Stimulated activated CD4-positive, alpha-beta T cell treated with anti-CD3 and anti-CD28 coated beads, TNF-alpha, amount 100 ng/mL, for 1 hour (primary cell): ENCODE results near the gene AAR2.

Experiments
- DNase-seq, 3 donors: peaks; one replicate each; pipeline ENCODE4 v3.0.0-alpha.2; 2020; ENCODE audit warnings: low read depth in 3 of 3, low spot score in 1 of 3

Gene AAR2, protein sequence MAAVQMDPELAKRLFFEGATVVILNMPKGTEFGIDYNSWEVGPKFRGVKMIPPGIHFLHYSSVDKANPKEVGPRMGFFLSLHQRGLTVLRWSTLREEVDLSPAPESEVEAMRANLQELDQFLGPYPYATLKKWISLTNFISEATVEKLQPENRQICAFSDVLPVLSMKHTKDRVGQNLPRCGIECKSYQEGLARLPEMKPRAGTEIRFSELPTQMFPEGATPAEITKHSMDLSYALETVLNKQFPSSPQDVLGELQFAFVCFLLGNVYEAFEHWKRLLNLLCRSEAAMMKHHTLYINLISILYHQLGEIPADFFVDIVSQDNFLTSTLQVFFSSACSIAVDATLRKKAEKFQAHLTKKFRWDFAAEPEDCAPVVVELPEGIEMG

DNA sequence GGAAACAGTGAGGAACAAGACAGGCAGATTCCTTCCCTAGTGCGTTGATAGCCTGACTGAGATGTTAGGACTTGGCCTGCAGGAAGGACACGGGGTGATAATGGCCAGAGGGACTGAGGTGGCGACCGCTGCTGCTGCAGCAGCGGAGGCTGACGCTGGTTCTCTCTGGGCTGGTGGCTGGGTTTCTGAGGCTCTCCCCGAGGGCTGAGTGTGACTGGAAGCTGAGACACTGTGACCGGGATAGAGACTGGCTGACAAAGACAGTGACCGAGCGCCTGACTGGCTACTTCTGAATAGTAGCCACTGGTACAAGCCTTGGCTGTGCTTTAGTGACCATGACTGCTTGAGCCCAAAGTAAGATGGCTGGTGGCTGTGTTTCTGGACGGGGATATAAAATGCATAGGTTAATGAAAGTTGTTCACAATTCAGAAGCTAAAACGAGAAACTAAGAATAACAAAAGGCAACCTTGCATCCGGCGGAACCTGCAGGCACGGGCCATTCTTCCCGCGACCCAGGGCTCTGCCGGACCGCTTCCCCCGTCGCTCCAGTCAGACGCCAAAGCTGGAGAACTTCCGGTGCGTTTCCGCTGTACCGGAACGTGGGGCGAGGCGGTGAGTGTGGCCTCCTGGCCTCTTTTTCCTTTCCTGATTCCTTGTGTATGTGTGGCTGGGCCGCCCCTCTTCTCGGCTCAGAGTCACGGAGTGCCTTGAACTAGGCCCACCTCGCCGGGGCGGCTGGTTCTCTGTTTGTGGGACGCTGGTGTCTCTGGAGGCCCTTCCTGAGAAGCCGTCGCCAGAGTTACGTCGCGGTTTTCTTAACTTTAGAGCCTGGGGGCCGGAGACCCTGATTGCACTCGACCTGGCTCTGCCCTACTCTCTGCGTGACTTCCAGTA, at the start of gene AAR2:
Gene AAR2 (plus strand): TSS at position 587 of the 894 bp plus-strand sequence. CDS start 3,391 bp downstream, outside the sequence.
- DNase-seq: peak; percentile 23 to 73 (median 50)

DNA sequence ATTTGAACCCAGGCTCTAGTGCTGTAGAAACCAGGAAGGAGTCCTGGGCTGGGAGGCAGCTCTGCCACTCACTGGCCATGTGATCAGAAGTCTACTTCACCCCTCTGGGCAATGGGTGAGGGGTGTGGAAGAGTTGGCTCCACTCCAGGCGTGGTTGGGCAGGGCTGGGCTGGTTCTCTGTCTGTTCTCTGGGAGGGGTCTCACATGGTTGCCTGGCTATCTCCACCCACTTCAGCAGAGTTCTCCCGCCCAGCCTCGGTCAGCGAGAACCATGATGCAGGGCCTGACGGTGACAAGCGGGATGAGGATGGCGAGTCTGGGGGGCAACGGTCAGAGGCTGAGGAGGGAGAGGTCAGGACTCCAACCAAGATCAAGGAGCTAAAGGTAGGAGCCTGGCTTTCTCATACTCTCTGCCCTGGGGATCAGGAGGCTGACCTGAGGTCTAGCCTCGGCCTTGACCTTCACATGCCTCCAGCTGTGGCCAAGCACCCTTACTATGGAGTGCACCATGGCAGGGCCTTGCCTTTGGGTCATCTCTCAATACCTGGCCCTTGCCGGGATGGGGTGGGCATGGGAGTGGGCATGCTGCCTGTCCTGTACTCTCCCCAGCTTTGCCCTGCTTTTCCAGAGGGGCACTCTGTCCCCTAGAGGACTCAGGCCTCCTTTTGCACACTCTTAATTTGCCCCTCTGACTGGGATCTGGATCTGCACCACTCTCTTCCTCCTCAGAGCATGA, 42.1 kb upstream of the AAR2 start:
- DNase-seq: no peak

DNA sequence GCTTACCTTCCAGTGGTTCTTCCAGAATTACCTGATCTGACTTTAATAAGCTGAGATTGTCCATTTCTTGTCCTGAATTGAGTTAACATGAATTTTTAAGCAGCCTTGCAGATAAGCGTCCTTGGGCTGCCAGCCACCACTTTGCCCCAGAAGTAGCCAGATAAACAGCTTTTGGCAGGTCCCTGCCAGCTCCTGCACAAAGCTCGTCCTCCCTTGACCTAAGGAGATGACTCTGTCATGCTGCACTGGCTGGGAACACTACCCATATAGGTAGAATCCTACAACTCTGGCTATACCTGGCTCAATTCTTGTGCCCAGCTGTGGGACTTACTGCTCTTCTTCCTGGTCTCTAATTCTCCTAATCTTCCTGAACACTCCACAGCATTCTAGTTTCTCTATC, 39.6 kb upstream of the AAR2 start:
- DNase-seq: no peak

DNA sequence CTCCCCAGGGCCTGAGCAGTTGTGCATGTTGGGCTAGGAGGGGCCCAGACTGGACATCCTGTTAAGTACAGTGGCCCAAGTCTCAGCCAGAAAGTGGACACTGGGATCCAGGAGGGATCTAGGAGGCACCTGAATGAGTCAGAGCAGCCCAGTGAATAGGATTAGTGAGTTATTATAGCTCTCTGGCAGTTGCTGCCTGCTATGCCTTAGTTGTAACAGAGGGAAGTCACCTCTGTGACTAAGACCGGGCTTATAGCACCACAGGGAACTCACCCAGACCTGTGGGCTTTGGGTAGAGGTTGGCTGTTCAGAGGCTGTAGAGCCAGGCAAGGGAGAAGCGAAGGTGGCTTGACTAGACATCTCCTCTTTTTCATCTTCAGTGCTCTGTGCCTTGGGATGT, 39.0 kb upstream of the AAR2 start:
- no peak for DNase-seq

DNA sequence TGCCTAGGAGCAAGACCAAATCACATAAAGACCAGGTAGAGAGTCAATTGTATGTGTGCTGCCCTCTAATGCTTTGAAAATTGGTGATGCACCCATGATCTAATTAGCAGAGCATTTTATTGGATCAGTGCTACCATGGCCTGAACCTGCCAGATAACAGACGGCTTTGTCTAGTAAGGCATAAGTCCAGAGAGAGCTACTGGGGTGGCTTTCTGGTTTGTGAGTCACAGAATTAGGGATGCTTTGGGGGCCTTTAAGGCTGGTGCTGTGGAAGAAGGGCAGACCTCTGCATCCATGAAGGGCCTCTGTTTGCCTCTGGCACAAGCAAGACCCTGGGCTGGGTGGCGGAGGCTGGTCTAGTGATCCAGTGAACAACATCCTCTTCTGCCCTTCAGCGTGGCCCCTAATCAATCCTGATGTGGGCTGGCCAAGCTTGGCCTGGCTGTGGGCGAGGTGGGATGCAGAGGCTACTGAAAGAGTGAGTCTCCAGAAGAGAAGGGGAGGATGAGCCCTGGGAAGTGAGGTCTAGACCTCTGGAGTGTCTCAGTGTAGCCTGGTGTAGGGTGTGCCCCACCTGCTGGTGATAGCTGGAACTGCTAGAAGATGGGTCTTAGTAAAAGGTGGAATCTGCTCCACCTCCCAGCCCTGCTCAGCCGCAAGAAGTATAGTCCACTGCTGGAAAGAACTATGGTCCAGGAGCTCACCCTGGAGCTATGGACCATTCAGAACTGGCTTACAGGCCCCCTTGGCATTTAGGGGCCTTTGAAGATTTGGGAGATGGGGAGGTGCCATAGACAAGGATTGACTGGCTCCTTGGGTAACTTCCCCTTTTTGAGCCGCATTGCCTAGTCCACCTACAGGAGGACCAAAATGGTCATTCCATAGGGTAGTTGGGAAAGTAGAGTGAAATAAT, 36.7 kb upstream of the AAR2 start:
- DNase-seq: peak; percentile 25 to 68 (median 56)

DNA sequence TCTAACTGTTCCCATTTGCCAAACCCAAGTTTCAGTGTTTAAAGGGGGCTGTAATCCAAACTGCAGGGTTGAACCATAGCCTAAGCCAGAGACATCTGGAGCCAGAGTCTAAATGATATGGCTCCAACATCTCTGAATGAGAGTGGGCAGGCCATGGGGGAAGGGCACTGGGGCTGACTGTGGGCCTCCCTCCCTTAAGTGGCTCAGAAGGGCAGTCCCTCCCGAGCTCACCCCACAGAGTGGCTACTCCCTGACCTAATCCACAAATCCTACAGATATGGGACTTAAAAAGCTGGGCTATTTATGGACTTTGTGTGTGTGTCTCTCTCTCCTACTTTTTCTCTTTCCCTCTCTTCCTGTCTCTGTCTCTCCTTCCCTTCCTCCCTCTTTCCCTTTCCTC, 35.8 kb upstream of the AAR2 start:
- no peak for DNase-seq

DNA sequence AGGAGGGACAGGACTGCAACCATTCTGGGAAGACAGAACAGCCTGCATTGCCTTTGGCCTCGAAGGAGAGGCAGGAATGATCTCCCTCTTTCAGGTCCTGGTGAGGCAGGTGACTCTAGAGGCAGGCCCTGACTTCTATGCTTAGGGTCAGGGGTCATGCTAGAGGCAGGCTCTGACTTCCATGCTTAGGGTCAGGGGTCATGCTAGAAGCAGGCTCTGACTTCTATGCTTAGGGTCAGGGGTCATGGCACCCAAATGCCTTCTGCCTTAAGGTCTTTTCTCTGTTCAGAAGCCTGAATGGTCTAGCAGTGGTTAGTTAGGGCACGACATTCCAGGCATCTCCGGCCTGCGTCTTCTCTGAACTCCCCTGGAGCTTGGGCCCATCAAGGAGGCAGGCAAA, 35.1 kb upstream of the AAR2 start:
- DNase-seq: no peak

DNA sequence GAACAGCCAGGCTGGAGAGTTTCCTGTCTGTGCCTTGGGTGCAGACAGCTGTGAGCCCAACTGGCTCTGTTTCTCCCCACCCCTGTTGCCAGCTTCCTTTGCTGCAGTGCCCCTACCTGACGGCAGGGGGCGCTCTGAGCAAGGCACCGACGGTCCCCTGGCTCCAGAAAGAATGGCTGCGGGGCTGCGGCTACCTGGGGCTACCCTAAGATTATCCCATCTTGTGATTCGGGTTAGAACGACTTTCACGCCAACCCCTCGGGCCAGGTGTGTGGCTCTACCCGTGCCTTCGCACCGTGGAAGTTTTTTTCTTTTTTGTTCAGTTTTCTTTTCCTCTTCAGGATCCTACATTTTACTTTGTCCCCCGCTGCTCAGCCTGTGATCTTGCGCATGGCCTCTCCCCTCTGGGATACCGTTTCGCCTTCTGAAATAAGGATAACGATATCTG, 33.4 kb upstream of the AAR2 start:
- peak; percentile 40 to 79 (median 50) for DNase-seq

DNA sequence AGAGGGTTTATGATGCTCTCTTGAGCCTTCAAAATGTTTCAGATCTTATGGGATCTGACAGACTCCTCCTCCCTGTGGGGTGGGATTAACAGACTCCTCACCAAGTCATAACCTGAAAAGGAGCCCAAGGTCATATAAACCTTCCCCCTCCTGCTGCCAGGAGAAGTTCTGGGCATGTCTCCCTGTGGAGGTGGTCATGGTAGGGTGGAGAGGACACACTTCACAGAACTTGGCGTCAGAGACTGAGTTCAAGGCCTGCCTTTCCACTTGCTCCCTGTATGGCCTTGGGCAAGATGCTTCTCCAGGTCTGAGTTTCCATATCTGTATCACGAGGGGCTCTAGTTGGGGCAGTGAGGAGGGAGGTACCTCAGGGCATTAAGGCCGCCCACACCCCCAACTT, 32.4 kb upstream of the AAR2 start:
- no peak for DNase-seq

DNA sequence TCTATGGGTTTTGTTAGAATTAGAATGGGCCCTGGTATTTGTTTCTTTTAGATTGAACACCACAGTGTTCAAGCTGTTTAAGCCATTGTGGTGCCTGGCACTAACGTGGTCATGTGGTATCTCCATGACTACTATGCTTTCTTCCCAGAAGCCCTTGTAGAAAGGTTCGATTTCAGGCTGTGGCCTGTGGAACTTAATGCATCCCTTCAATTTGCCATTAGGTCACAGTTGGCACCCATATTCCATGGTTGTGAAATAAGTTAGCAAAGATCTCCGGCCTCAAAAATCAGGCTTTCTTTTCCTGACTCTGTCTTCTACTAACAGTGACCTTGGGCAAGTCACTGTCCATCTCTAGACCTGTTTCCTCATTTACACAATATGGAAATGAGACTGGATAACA, 31.3 kb upstream of the AAR2 start:
- DNase-seq: no peak

DNA sequence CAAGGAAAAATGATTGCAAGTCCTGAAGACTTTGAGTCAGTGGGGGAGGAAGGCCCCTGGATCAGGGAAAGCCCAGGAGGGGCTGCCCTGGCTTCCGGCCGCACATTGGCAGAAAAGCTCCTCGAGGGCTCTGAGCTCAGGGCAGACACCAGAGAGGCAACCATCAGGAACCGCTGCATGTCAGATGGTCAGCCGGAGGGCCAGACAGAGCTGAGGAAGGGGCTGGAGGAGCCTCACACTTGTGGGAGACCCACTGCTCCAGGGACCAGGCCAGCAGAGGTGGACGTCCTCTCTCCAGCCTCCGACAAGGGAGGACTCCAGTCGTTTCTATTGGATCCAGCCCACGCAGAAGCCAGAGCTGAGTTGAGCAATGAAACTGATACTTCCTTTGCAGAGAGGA, 30.2 kb upstream of the AAR2 start:
- DNase-seq: no peak

DNA sequence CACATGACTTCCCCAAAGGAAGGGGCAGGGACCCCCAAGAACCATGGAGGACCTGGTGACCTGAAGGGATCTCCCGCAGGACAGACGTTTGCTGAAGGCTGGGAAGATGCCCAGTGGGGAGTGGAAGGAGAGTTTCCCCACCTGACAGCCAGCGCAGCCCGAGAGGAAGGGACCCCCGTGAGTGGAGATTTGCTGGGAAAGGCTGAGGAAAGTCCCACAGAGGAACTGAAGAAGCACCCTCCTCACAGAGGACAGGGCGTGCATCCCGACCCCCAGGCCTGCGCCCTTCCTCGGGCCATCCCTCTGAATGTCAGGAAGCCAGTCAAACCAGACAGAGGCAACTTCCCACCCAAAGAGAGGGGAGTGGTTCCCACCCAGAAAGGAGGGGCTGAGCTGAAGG, 29.6 kb upstream of the AAR2 start:
- DNase-seq: no peak

DNA sequence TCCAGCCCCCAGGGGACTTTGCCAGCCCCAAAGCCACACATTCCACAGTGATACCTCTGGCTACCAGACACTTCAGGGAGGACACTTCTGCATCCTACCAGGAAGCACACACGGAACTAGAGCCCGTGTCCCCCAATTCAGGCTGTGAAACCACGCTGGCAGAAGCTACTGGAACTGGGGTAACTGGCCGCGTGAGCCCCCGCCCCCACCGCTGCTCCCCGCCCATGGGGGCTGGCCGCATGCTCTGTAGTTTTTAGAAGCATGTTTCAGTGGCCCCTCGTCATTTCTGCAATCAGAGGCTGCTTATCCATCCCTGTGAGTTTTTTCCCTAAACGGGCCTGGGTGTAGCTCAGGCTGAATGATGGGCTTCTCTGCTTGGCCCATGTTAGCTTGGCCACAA, 28.7 kb upstream of the AAR2 start:
- DNase-seq: no peak

DNA sequence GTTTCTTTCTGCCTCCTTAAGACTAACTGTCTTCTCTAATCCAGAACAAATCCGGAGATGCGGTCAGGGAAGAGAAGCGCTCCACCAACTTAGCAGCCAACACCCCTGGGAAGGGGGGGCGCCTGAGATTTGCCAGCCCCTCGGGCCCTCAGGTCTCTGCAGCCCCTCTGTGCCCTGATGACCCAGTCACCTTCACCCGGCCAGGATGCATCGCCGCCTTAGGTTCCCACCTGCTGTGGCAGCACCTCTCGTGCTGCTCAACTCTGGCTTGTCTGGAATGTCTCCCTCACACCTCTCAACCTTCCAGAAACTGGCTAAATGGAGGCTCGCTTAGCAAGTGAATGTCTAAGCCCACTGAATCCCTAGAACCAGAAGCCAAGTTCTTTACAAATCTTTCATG, 28.0 kb upstream of the AAR2 start:
- no peak for DNase-seq

DNA sequence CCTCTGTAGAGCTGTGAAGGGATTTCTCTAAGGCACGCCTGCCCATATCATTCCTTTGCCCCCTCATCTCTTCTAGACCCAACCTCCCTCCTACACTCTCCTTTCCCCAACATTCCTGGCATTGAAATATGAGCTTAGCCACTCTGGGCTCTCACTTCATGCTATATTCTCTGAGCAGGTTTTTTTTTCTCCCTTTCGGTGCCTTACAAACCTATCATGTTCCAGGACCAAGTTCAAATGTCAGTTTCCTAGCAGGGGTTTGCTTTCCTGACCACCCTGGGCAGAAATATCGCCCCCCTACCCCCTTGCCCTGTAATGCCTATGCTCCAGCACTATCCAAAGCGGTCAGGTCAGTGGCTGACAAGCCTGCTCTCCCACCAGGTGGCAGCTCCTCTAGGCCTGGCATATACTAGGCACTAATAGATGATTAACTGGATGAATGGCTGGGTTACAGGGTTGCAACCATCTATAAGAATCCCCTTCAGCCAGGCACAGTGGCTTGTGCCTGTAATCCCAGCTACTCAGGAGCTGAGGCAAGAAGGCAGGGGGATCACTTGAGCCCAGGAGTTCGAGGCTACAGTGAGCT, 25.7 kb upstream of the AAR2 start:
- DNase-seq: no peak

DNA sequence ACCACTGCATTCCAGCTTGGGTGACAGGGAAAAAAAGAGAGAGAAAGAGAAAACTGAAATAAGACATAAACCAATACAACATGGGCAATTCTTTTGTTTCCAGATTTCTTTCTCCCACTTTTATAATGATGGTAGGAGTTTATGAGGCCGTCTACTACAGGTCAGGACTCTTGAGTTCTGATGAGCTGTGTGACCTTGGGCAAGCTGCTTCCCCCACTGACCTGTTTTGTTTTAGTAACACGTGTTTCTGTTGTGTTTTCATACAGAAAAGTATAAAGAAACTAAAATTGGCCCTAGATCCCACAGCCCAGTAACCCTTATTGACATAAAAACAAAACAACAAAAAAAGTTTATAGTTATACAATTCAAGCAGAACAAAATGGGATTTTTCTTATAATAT, 22.9 kb upstream of the AAR2 start:
- no peak for DNase-seq

DNA sequence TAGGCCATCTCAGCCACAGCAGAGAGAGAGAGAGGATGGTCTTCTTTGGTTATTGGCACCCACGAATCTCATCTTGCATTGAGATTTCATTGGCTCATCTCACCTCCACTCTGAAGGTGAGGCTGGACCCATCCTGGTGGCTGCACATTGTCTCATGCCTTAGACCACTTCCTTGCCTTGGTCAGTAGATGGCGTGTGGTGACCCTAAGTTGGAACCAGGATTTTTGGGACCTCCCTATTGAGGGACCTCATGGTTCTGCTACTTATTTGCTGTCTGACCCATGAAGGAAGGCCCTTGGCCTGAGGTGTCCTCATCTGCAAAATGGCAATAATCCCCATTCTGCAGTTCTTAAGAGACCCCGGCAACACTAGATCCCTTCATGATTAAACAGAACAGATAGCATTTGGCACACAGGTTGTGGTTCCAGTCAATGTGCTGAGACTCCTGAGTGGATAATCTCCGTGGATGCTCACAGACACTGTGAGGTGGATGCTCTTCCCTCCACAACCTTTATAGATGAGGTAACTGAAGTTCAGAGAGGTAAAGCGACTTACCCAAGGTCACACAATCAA, 21.5 kb upstream of the AAR2 start:
- no peak for DNase-seq

DNA sequence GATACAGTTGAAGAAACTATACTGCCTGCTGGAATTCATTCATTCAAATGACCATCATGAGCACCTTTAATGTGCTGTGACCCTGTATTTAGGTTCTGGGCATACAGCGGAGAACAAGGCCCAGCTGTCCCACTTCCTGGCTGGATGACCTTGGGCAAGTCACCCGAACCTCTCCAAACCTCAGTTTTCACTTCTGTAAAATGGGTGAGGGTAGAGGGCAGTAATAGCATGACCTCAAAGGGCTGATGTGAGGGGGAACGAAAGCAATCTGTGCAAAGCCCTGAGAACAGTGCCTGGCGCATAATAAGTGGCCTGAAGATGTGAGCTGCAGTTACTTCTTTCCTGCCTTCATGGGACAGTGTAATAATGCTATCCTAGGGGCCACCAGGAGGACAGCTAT, 20.5 kb upstream of the AAR2 start:
- no peak for DNase-seq

DNA sequence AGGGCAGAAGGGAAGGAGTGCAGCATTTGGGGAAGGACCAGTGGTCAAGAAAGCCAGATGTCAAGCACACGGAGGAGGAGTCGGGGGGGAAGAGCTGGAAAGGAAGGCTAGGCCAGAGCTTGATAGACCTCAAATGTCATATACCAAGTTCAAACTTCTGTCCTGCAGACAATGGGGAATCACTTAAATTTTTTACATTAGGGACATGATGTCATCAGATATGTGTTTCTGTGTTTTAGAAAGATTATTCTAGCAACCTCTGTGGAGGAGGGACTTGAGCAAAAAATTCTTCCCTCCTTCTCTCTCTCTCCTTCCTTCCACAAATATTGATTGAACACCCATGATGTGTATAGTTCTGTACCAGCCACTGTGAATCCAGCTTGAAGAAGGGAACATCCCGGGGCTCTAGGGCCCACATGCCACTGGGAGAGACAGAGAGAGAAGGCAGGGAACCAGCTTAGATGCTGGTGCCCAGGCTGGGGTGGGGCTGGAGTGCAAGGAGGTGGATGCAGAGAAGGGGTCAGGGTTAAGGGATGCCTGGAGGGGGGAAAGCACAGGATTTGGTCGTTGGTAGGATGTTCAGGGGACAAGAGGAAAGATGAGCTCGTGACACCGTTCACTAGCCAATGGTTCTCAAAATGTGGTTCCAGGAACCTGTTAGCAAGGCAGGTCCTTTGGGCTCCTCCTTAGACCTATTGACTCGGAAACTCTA, 19.8 kb upstream of the AAR2 start:
- no peak for DNase-seq
